ENCODE data around the gene CNPY1. TPM values are rescaled to one million over a fixed set of nuclear protein-coding genes. Genes with fewer than 3 reads are reported as not detected.
"Not testable (repeated sequence)": the region's sequence is repeated elsewhere in the genome, so short reads cannot be mapped to it uniquely, and the experiment has no call there.

CNPY1 gene
- total RNA-seq, 1 donor = not detected

- no peak for TF ChIP-seq CTCF (IDR thresholded peaks at IDR 0.05; ENCODE audit: insufficient read depth, low read length)
- DNase-seq (ENCODE audit: low read depth) = no peak
- no peak overlapping the region for H3K4me3 ChIP-seq (ENCODE audit: low read depth, low read length)
Measured at GRCh38 chr7:155567646-155568332, 21.4 kb upstream of the CNPY1 start.

GRCh38 chr7:155566011-155566836 lies 19.9 kb upstream of the CNPY1 start:
- no peak for TF ChIP-seq CTCF (IDR thresholded peaks at IDR 0.05; ENCODE audit: insufficient read depth, low read length)
- no peak overlapping the region for H3K4me3 ChIP-seq (ENCODE audit: low read depth, low read length)
- no peak for DNase-seq (ENCODE audit: low read depth)

GRCh38 chr7:155565596-155565995 lies 19.2 kb upstream of the CNPY1 start:
- TF ChIP-seq CTCF (IDR thresholded peaks at IDR 0.05; ENCODE audit: insufficient read depth, low read length) = no peak

GRCh38 chr7:155562976-155563375 lies 16.6 kb upstream of the CNPY1 start:
- not testable (repeated sequence) for H3K4me3 ChIP-seq (ENCODE audit: low read depth, low read length); DNase-seq (ENCODE audit: low read depth)

More at GRCh38 chr7:155565596-155565995, 19.2 kb upstream of the CNPY1 start:
- no peak overlapping the region for H3K4me3 ChIP-seq (ENCODE audit: low read depth, low read length)
- no peak for DNase-seq (ENCODE audit: low read depth)

GRCh38 chr7:155562106-155562505 lies 15.7 kb upstream of the CNPY1 start:
- TF ChIP-seq CTCF (IDR thresholded peaks at IDR 0.05; ENCODE audit: insufficient read depth, low read length) = no peak
- DNase-seq (ENCODE audit: low read depth) = no peak
- no peak overlapping the region for H3K4me3 ChIP-seq (ENCODE audit: low read depth, low read length)

- TF ChIP-seq CTCF (IDR thresholded peaks at IDR 0.05; ENCODE audit: insufficient read depth, low read length) = no peak
- DNase-seq (ENCODE audit: low read depth) = no peak
- no peak overlapping the region for H3K4me3 ChIP-seq (ENCODE audit: low read depth, low read length)
Measured at GRCh38 chr7:155560982-155561686, 14.8 kb upstream of the CNPY1 start.

All from fibroblast of the aortic adventitia (primary cell).